GM12878 (cell line): Measurements from ENCODE around the gene COPS3. TPM values are rescaled to one million over a fixed set of nuclear protein-coding genes. Genes with fewer than 3 reads are reported as not detected.
A peak's percentile ranks its signal among the peaks of the same experiment; 100 is the strongest.

Experiments
- BCL11A ChIP-seq: IDR thresholded peaks from 2 replicates; pipeline ENCODE4 v1.6.1; 2011; ENCODE audit warnings: low read depth, low read length
- CHD4 ChIP-seq: fragments of 200-600 bp; sonication (generic); IDR thresholded peaks from 2 replicates; pipeline ENCODE4 v1.6.1; 2016; ENCODE audit warnings: mild to moderate bottlenecking
- CUX1 ChIP-seq: IDR thresholded peaks from 2 replicates; pipeline ENCODE4 v1.6.1; 2012; ENCODE audit warnings: improper control_type of control experiment, low read depth, low read length; ENCODE audit not compliant: insufficient replicate concordance
- EZH2 ChIP-seq: IDR thresholded peaks from 2 replicates; pipeline ENCODE4 v1.6.1; 2012; ENCODE audit warnings: low read depth, mild to moderate bottlenecking, control low read depth, inconsistent platforms, low read length, borderline replicate concordance; ENCODE audit not compliant: control insufficient read depth
- HDGF ChIP-seq: fragments of 450-650 bp; IDR thresholded peaks from 2 replicates; pipeline ENCODE4 v1.6.1; 2016; ENCODE audit warnings: antibody characterized with exemption
- HSF1 ChIP-seq: fragments of 150-350 bp; IDR thresholded peaks from 2 replicates; pipeline ENCODE4 v1.6.1; 2014; ENCODE audit warnings: mild to moderate bottlenecking, low read depth, low read length
- IRF3 ChIP-seq: fragments of 450-650 bp; IDR thresholded peaks from 2 replicates; pipeline ENCODE4 v1.6.1; 2014; ENCODE audit warnings: mild to moderate bottlenecking
- KAT2A ChIP-seq: conservative IDR thresholded peaks from 2 replicates; pipeline ENCODE4 v1.6.1; 2011; ENCODE audit warnings: low read depth, low read length; ENCODE audit not compliant: control insufficient read depth
- MYC ChIP-seq: IDR thresholded peaks from 2 replicates; pipeline ENCODE4 v1.6.1; 2011; ENCODE audit warnings: mild to moderate bottlenecking, low read length, moderate library complexity, inconsistent platforms; ENCODE audit not compliant: insufficient read depth, insufficient replicate concordance, insufficient read length, severe bottlenecking
- NBN ChIP-seq: fragments of 450-650 bp; IDR thresholded peaks from 2 replicates; pipeline ENCODE4 v1.6.1; 2016
- NRF1 ChIP-seq: conservative IDR thresholded peaks from 2 replicates; pipeline ENCODE4 v1.6.1; 2011; ENCODE audit warnings: mild to moderate bottlenecking, low read depth, low read length, improper control_type of control experiment
- POLR2AphosphoS5 ChIP-seq: IDR thresholded peaks from 2 replicates; pipeline ENCODE4 v1.6.1; 2011; ENCODE audit warnings: mild to moderate bottlenecking, low read length, inconsistent platforms
- SKIL ChIP-seq: fragments of 450-650 bp; IDR thresholded peaks from 2 replicates; pipeline ENCODE4 v1.6.1; 2017; ENCODE audit warnings: mild to moderate bottlenecking, low read depth, inconsistent platforms; ENCODE audit not compliant: poor library complexity, severe bottlenecking
- TCF3 ChIP-seq: IDR thresholded peaks from 2 replicates; pipeline ENCODE4 v1.6.1; 2012; ENCODE audit warnings: low read depth, mild to moderate bottlenecking, low read length, borderline replicate concordance; ENCODE audit not compliant: insufficient read depth
- USF1 ChIP-seq: IDR thresholded peaks from 2 replicates; pipeline ENCODE4 v1.6.1; 2011; ENCODE audit warnings: borderline replicate concordance, low read depth, mild to moderate bottlenecking, moderate library complexity, mixed read lengths, low read length; ENCODE audit not compliant: insufficient read depth; ENCODE audit errors: extremely low read length
- ZSCAN29 ChIP-seq: fragments of 450-650 bp; IDR thresholded peaks from 2 replicates; pipeline ENCODE4 v1.6.1; 2017; ENCODE audit warnings: mild to moderate bottlenecking, moderate library complexity
- polyA plus RNA-seq, 11 experiments: library from polyadenylated mRNA; depleted of rRNA in 4 of 11; unstranded in 6 of 11; stranded (reverse) in 5 of 11; fragments of >200 nt; fragmentation: Nextera tagmentation in 4 of 11; fragmentation: Illumina TruSeq in 1 of 11; extraction: Ambion mirVana in 4 of 11; extraction: Trizol in 1 of 11; gene quantifications; 1 replicate in 1 of 11; 2 replicates in 10 of 11; pipeline versions ENCODE4 v1.2.1 to v1.2.3, GENCODE V29; 2011 to 2016; ENCODE audit warnings: inconsistent platforms in 2 of 11, missing spikeins in 2 of 11, low read depth in 1 of 11
- total RNA-seq, 4 experiments: library from RNA; depleted of rRNA in 3 of 4; stranded (reverse); fragments of >200 nt in 3 of 4; fragmentation: Illumina TruSeq in 1 of 4; extraction: Trizol in 1 of 4; gene quantifications; 2 replicates each; pipeline versions ENCODE4 v1.2.1 to v1.2.3, GENCODE V29; 2013 to 2021

COPS3 gene
- total and polyA plus RNA-seq, 10 of the 15 experiments (the other 5 are each of a cell fraction or from before 2014, with no cell fraction given), result 99.7 to 187 (median 133) TPM

- TF ChIP-seq IRF3 (0 out of 2 replicates have a peak, but pooled peaks have one; percentile 47), NBN (peak; percentile 95), CUX1 (no peak), BCL11A (no peak), HDGF (no peak), SKIL (peak; percentile 98), TCF3 (no peak; the same call in 1 of the 2 replicates), POLR2AphosphoS5 (peak; percentile 85), CHD4 (no peak), HSF1 (peak; percentile 36; the same call in 1 of the 2 replicates), EZH2 (no peak), ZSCAN29 (no peak), KAT2A (no peak), NRF1 (peak; percentile 50), USF1 (peak; percentile 94), MYC (no peak)
Observed at GRCh38 chr17:17237026-17237799, 43.8 kb downstream of the COPS3 start, which contains the start of gene FLCN (continued).
